Gastrocnemius medialis (tissue), 4 donors: ENCODE measurements around the gene PCYOX1L.

Experiments used
- POLR2A ChIP-seq, 2 donors: fragments of 450-650 bp; IDR thresholded peaks; one replicate each; pipeline ENCODE4 v1.6.1; 2017; ENCODE audit warnings: antibody characterized with exemption in 2 of 2, mild to moderate bottlenecking in 2 of 2, moderate library complexity in 2 of 2
- TF ChIP-seq, protein P1 (sequence below), 5 experiments: fragments of 450-650 bp in 3 of 5; fragments of 200-600 bp in 2 of 5; sonication (generic) in 2 of 5; IDR thresholded peaks in 4 of 5; conservative IDR thresholded peaks in 1 of 5; 1 replicate in 4 of 5; 2 replicates in 1 of 5; pipeline ENCODE4 v1.5.1; 2016 to 2019; ENCODE audit warnings: antibody characterized with exemption in 5 of 5, mild to moderate bottlenecking in 3 of 5, moderate library complexity in 3 of 5

DNA sequence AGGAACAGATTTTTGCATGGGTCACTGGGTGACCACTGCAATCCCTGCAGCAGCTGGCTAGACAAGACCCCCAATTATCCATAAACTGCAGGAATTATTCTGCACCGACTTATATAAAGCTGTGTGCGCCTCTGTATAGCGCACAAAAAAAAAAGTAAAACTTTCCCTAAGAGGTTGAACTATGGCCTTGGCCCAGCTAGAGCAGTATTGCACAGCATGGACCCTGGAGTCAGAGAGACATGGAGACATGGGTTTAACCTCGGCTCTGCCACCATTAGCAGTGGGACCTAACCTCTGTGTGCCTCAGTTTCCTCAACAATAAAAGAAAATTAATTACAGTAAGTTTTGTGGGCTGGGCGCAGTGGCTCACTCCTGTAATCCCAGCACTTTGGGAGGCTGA is 29.7 kb upstream of the PCYOX1L start:
- TF ChIP-seq, protein P1, sequence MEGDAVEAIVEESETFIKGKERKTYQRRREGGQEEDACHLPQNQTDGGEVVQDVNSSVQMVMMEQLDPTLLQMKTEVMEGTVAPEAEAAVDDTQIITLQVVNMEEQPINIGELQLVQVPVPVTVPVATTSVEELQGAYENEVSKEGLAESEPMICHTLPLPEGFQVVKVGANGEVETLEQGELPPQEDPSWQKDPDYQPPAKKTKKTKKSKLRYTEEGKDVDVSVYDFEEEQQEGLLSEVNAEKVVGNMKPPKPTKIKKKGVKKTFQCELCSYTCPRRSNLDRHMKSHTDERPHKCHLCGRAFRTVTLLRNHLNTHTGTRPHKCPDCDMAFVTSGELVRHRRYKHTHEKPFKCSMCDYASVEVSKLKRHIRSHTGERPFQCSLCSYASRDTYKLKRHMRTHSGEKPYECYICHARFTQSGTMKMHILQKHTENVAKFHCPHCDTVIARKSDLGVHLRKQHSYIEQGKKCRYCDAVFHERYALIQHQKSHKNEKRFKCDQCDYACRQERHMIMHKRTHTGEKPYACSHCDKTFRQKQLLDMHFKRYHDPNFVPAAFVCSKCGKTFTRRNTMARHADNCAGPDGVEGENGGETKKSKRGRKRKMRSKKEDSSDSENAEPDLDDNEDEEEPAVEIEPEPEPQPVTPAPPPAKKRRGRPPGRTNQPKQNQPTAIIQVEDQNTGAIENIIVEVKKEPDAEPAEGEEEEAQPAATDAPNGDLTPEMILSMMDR (IDR thresholded peaks at IDR 0.05 in 4 of 5, conservative IDR thresholded peaks at IDR 0.05 in 1 of 5), result no peak
- no peak for TF ChIP-seq POLR2A (IDR thresholded peaks at IDR 0.05)
